HCT116 (cell line): ENCODE measurements around the gene IL17RD. TPM values are rescaled to one million over a fixed set of nuclear protein-coding genes. Genes with fewer than 3 reads are reported as not detected.

Experiments
- ATAC-seq: fragments of 200-7000 bp; cut with Tn5 transposase; 2 replicates; pipeline ENCODE4 v1.9.1; 2020; ENCODE audit warnings: mild to moderate bottlenecking, moderate library complexity
- BruUV-seq: library from RNA; stranded (reverse); fragments of 400-500 nt; replicated peaks from 2 replicates; lab custom pipeline; 2021; lab: Mats Ljungman, UMichigan
- CTCF ChIA-PET: fragments of 300-600 bp; sonication (Branson Sonifier 250); formaldehyde crosslinking; loops from one replicate; lab custom pipeline; 2021; ENCODE audit warnings: antibody characterized with exemption; lab: Charles Lee
- POLR2A ChIA-PET: fragments of 300-600, 350-600 bp; sonication (Branson Sonifier 250); formaldehyde crosslinking; loops from one replicate; lab custom pipeline; 2021; ENCODE audit warnings: antibody characterized with exemption; lab: Charles Lee
- RAD21 ChIA-PET, 2 experiments: fragments of 300-600 bp; sonication (Branson Sonifier 250); formaldehyde crosslinking; loops; one replicate each; lab custom pipeline; 2023; ENCODE audit warnings: low total read pairs in 2 of 2; ENCODE audit not compliant: uncharacterized antibody in 2 of 2, unreplicated experiment in 2 of 2, low non-redundant PET in 1 of 2; lab: Charles Lee
- DNase-seq: peaks from one replicate; pipeline ENCODE4 v3.0.0-alpha.2; 2010; ENCODE audit warnings: low read depth, low spot score
- H2AFZ ChIP-seq: fragments of 200-600 bp; shearing (Covaris generic), sonication (generic); 2 replicates; pipeline ENCODE4 v1.6.1; 2017; ENCODE audit warnings: low read depth, mixed run types, mixed read lengths, antibody characterized with exemption, low read length; ENCODE audit not compliant: poor library complexity, severe bottlenecking
- H3K27ac ChIP-seq: 2 replicates; pipeline ENCODE4 v1.5.1; 2012; ENCODE audit warnings: low read depth, low read length
- H3K27me3 ChIP-seq: fragments of 200-600 bp; sonication (generic); 2 replicates; pipeline ENCODE4 v1.6.1; 2016; ENCODE audit warnings: mixed run types, low read length, mixed read lengths; ENCODE audit not compliant: insufficient read depth
- H3K36me3 ChIP-seq, 2 experiments: fragments of 200-500 bp in 1 of 2; fragments of 200-600 bp in 1 of 2; sonication (Bioruptor generic) in 1 of 2; sonication (generic) in 1 of 2; 2 replicates each; pipeline versions ENCODE4 v1.5.1 to v1.6.1; 2014 to 2016; ENCODE audit warnings: low read length in 2 of 2, inconsistent platforms in 1 of 2, mixed read lengths in 1 of 2, mixed run types in 1 of 2; ENCODE audit not compliant: insufficient read depth in 2 of 2, control insufficient read depth in 1 of 2
- H3K4me1 ChIP-seq, 2 experiments: fragments of 200-600 bp in 1 of 2; sonication (generic) in 1 of 2; 2 replicates each; pipeline versions ENCODE4 v1.5.1 to v1.6.1; 2012 to 2017; ENCODE audit warnings: low read length in 2 of 2, inconsistent platforms in 1 of 2, mild to moderate bottlenecking in 1 of 2, mixed read lengths in 1 of 2, mixed run types in 1 of 2, moderate library complexity in 1 of 2; ENCODE audit not compliant: insufficient read depth in 2 of 2, control insufficient read depth in 1 of 2
- H3K4me2 ChIP-seq: fragments of 200-600 bp; sonication (generic); 2 replicates; pipeline ENCODE4 v1.6.1; 2017; ENCODE audit warnings: mixed run types, low read length, mixed read lengths
- H3K4me3 ChIP-seq, 2 experiments: fragments of 200-600 bp in 1 of 2; sonication (generic) in 1 of 2; replicated peaks in 1 of 2; 2 replicates each; pipeline ENCODE4 v1.5.1; 2011 to 2016; ENCODE audit warnings: low read length in 2 of 2, control low read depth in 1 of 2, low read depth in 1 of 2, mild to moderate bottlenecking in 1 of 2, mixed read lengths in 1 of 2, mixed run types in 1 of 2
- H3K79me2 ChIP-seq: fragments of 200-600 bp; sonication (generic); 2 replicates; pipeline ENCODE4 v1.6.1; 2017; ENCODE audit warnings: mild to moderate bottlenecking, mixed run types, low read length, moderate library complexity, mixed read lengths; ENCODE audit not compliant: insufficient read depth
- H3K9ac ChIP-seq: fragments of 200-600 bp; sonication (generic); 2 replicates; pipeline ENCODE4 v1.6.1; 2016; ENCODE audit warnings: low read length, mixed read lengths
- H3K9me2 ChIP-seq: fragments of 200-600 bp; sonication (generic), shearing (Covaris generic); 2 replicates; pipeline ENCODE4 v1.6.1; 2017; ENCODE audit warnings: mixed run types, mild to moderate bottlenecking, moderate library complexity; ENCODE audit not compliant: insufficient read depth
- H3K9me3 ChIP-seq, 2 experiments: fragments of 200-500 bp in 1 of 2; fragments of 200-600 bp in 1 of 2; sonication (Bioruptor generic) in 1 of 2; sonication (generic) in 1 of 2; 2 replicates each; pipeline ENCODE4 v1.6.1; 2014 to 2017; ENCODE audit warnings: low read length in 2 of 2, mixed read lengths in 2 of 2, inconsistent platforms in 1 of 2, low read depth in 1 of 2, mild to moderate bottlenecking in 1 of 2, mixed run types in 1 of 2, moderate library complexity in 1 of 2; ENCODE audit not compliant: control insufficient read depth in 1 of 2, insufficient read depth in 1 of 2
- H4K20me1 ChIP-seq: fragments of 200-600 bp; sonication (generic), shearing (Covaris generic); 2 replicates; pipeline ENCODE4 v1.6.1; 2017; ENCODE audit warnings: mixed run types, mild to moderate bottlenecking, moderate library complexity; ENCODE audit not compliant: insufficient read depth
- CBX3 ChIP-seq: IDR thresholded peaks from 2 replicates; pipeline ENCODE4 v1.6.1; 2012; ENCODE audit warnings: low read depth
- ELF1 ChIP-seq: IDR thresholded peaks from 2 replicates; pipeline ENCODE4 v1.6.1; 2012; ENCODE audit warnings: low read depth, borderline replicate concordance
- EZH2 ChIP-seq: fragments of 200-600 bp; sonication (generic); IDR thresholded peaks from 2 replicates; pipeline ENCODE4 v1.6.1; 2017; ENCODE audit warnings: antibody characterized with exemption, mixed run types
- FOSL1 ChIP-seq: IDR thresholded peaks from 2 replicates; pipeline ENCODE4 v1.6.1; 2012; ENCODE audit warnings: low read depth
- JUND ChIP-seq: IDR thresholded peaks from 2 replicates; pipeline ENCODE4 v1.6.1; 2012
- POLR2A ChIP-seq: IDR thresholded peaks from 2 replicates; pipeline ENCODE4 v1.7.0; 2011; ENCODE audit warnings: borderline replicate concordance; ENCODE audit not compliant: insufficient read depth, insufficient read length; ENCODE audit errors: extremely low read depth
- SRF ChIP-seq: IDR thresholded peaks from 2 replicates; pipeline ENCODE4 v1.6.1; 2012; ENCODE audit warnings: low read depth
- YY1 ChIP-seq: IDR thresholded peaks from 2 replicates; pipeline ENCODE4 v1.6.1; 2011; ENCODE audit warnings: low read length, low read depth, moderate library complexity, mild to moderate bottlenecking; ENCODE audit not compliant: insufficient replicate concordance; ENCODE audit errors: extremely low read depth
- ZFX ChIP-seq: fragments of 450-650 bp; IDR thresholded peaks from 2 replicates; pipeline ENCODE4 v1.6.1; 2017
- intact Hi-C: fragments of 100-400 bp; cut with micrococcal nuclease; formaldehyde crosslinking; loops from 2 replicates; pipeline ENCODE4 v1.10.0; 2022
- total RNA-seq: library from RNA; stranded (reverse); gene quantifications from one replicate; pipeline ENCODE4 v1.2.1, GENCODE V29; 2021; ENCODE audit not compliant: unreplicated experiment
- TF ChIP-seq, protein P1 (sequence below): IDR thresholded peaks from 2 replicates; pipeline ENCODE4 v1.6.1; 2011; ENCODE audit warnings: mild to moderate bottlenecking, low read length, moderate library complexity; ENCODE audit not compliant: insufficient replicate concordance; ENCODE audit errors: extremely low read depth
- TF ChIP-seq, protein P2 (sequence below): IDR thresholded peaks from 2 replicates; pipeline ENCODE4 v1.6.1; 2012
- TF ChIP-seq, protein P3 (sequence below): IDR thresholded peaks from 2 replicates; pipeline ENCODE4 v1.6.1; 2012

IL17RD gene
- total RNA-seq, 1 experiment from 2014 or later = 12.3 TPM

DNA sequence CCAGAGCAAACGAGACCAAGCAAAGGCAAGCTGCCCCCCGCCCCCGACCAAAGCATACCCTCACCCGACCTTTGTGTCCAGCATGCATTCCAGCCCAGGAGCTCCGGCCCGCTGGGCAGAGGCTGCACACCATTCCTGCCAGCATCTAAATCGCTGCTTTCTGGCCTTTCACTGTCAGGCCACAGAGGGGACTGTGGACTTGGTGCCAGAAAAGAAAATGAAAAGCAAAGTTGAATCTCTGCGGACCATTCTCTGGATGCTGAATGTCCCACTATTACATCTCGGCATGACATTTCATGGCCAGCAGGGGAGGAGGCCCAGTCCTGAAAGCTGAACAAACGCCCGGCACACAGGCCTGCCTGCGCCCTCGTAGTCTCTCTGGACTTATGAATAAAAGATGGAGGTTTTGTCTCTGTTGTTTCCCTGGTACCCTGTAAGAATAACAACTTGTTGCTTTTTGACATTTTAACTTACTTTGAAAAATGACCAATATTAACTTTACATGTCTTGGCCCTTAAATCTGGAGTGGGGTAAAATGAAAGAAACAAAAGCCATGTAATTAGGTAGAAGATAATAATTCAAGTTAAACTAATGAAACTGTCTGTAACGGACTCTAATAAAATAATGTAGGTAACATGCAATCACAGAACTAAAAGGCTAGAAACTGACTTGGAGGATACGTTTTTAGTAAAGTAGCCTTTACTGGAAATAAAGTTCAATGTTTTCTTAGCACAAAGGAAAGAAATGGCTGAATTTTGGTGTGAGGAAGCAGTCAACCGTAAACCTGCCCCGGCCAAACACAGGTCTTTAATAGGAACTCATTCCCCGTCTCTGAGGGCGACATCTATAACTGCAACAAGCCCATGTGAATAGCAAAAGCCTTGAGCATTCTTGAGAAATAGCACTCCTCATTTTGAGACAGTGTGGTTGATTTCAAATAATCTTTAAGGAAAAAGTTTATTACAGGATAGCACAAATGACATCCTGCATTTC, 12.7 kb downstream of the IL17RD start:
- no peak overlapping the region for H3K9ac ChIP-seq
- ChIA-PET RAD21 (no interaction called here), CTCF (no interaction called here), POLR2A (no interaction called here)
- H3K36me3 ChIP-seq = no peaks in the 10 kb centered on the region
- BruUV-seq = no TSS peak
- TF ChIP-seq, protein P1, sequence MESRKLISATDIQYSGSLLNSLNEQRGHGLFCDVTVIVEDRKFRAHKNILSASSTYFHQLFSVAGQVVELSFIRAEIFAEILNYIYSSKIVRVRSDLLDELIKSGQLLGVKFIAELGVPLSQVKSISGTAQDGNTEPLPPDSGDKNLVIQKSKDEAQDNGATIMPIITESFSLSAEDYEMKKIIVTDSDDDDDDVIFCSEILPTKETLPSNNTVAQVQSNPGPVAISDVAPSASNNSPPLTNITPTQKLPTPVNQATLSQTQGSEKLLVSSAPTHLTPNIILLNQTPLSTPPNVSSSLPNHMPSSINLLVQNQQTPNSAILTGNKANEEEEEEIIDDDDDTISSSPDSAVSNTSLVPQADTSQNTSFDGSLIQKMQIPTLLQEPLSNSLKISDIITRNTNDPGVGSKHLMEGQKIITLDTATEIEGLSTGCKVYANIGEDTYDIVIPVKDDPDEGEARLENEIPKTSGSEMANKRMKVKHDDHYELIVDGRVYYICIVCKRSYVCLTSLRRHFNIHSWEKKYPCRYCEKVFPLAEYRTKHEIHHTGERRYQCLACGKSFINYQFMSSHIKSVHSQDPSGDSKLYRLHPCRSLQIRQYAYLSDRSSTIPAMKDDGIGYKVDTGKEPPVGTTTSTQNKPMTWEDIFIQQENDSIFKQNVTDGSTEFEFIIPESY = no peak
- TF ChIP-seq YY1 = no peak
- TF ChIP-seq JUND = no peak
- TF ChIP-seq ZFX = no peak
- TF ChIP-seq, protein P2, sequence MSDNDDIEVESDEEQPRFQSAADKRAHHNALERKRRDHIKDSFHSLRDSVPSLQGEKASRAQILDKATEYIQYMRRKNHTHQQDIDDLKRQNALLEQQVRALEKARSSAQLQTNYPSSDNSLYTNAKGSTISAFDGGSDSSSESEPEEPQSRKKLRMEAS = no peak
- no peak for TF ChIP-seq ELF1
- TF ChIP-seq CBX3 = no peak
- TF ChIP-seq SRF = no peak
- TF ChIP-seq, protein P3, sequence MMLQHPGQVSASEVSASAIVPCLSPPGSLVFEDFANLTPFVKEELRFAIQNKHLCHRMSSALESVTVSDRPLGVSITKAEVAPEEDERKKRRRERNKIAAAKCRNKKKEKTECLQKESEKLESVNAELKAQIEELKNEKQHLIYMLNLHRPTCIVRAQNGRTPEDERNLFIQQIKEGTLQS = no peak
- TF ChIP-seq POLR2A = no peak
- no peak for TF ChIP-seq EZH2
- no peak for TF ChIP-seq FOSL1
- H3K27me3 ChIP-seq = no peaks in the 10 kb centered on the region
- no peak overlapping the region for H3K27ac ChIP-seq
- DNase-seq (no peak), ATAC-seq (no peak)
- H3K4me3 ChIP-seq = no peak overlapping the region
- no peak overlapping the region for H3K4me2 ChIP-seq
- no peak overlapping the region for H2AFZ ChIP-seq
- H3K9me3 ChIP-seq = no peaks in the 10 kb centered on the region
- H4K20me1 ChIP-seq = no peaks in the 10 kb centered on the region
- no peaks in the 10 kb centered on the region for H3K79me2 ChIP-seq
- intact Hi-C loops = no loop called here
- H3K4me1 ChIP-seq = peaks cover 3 to 7% of the 10 kb centered on the region in 2 experiments; a peak in 2 of 4 replicates
- no peaks in the 10 kb centered on the region for H3K9me2 ChIP-seq
